ENCODE measurements around the gene GNAS. TPM values are rescaled to one million over a fixed set of nuclear protein-coding genes. Genes with fewer than 3 reads are reported as not detected.
A peak's percentile ranks its signal among the peaks of the same experiment; 100 is the strongest.

GNAS gene
- total RNA-seq, 1 donor, result 366 TPM

GRCh38 chr20:58880441-58880840, 27.9 kb downstream of the GNAS start:
- Histone ChIP-seq H3K27ac (ENCODE audit: low read depth, low read length) (no peak overlapping the region), H3K4me2 (ENCODE audit: insufficient read depth, low read length) (no peak overlapping the region), H3K4me3 (ENCODE audit: insufficient read depth, low read length) (no peak overlapping the region)

GRCh38 chr20:58880994-58881752, 28.7 kb downstream of the GNAS start:
- H3K27me3 ChIP-seq (ENCODE audit: insufficient read depth, low read length), result no peaks in the 10 kb centered on the region
- no peaks in the 10 kb centered on the region for H4K20me1 ChIP-seq (ENCODE audit: insufficient read depth, low read length)
- H3K36me3 ChIP-seq (ENCODE audit: insufficient read depth, low read length), result no peaks in the 10 kb centered on the region
- H3K4me2 ChIP-seq (ENCODE audit: insufficient read depth, low read length), result no peak overlapping the region
- H3K4me3 ChIP-seq (ENCODE audit: insufficient read depth, low read length), result no peak overlapping the region
- no peak overlapping the region for H3K27ac ChIP-seq (ENCODE audit: low read depth, low read length)
- no peak overlapping the region for H2AFZ ChIP-seq (ENCODE audit: low read length)
- TF ChIP-seq CTCF (IDR thresholded peaks at IDR 0.05; ENCODE audit: extremely low read depth, low read depth, low read length), result peak; percentile 43
- no peak for DNase-seq (ENCODE audit: insufficient read length, low spot score, missing footprints)
- H3K79me2 ChIP-seq (ENCODE audit: insufficient read depth, low read length), result no peaks in the 10 kb centered on the region
- peaks cover 9% of the 10 kb centered on the region for H3K4me1 ChIP-seq (ENCODE audit: insufficient read depth, low read length)
- no peaks in the 10 kb centered on the region for H3K9me3 ChIP-seq (ENCODE audit: low read depth, low read length)

More at GRCh38 chr20:58880441-58880840, 27.9 kb downstream of the GNAS start:
- Histone ChIP-seq H3K79me2 (ENCODE audit: insufficient read depth, low read length) (no peaks in the 10 kb centered on the region), H3K27me3 (ENCODE audit: insufficient read depth, low read length) (no peaks in the 10 kb centered on the region), H2AFZ (ENCODE audit: low read length) (no peak overlapping the region), H4K20me1 (ENCODE audit: insufficient read depth, low read length) (no peaks in the 10 kb centered on the region), H3K9me3 (ENCODE audit: low read depth, low read length) (no peaks in the 10 kb centered on the region), H3K36me3 (ENCODE audit: insufficient read depth, low read length) (no peaks in the 10 kb centered on the region), H3K4me1 (ENCODE audit: insufficient read depth, low read length) (peaks cover 15% of the 10 kb centered on the region)
- TF ChIP-seq CTCF (IDR thresholded peaks at IDR 0.05; ENCODE audit: extremely low read depth, low read depth, low read length), result no peak
- DNase-seq (ENCODE audit: insufficient read length, low spot score, missing footprints), result no peak

- Histone ChIP-seq H3K27me3 (ENCODE audit: insufficient read depth, low read length) (no peaks in the 10 kb centered on the region), H3K9me3 (ENCODE audit: low read depth, low read length) (no peaks in the 10 kb centered on the region), H3K4me1 (ENCODE audit: insufficient read depth, low read length) (peaks cover 9% of the 10 kb centered on the region), H4K20me1 (ENCODE audit: insufficient read depth, low read length) (no peaks in the 10 kb centered on the region), H3K36me3 (ENCODE audit: insufficient read depth, low read length) (no peaks in the 10 kb centered on the region), H2AFZ (ENCODE audit: low read length) (no peak overlapping the region), H3K4me2 (ENCODE audit: insufficient read depth, low read length) (peak overlapping the region; percentile 60), H3K27ac (ENCODE audit: low read depth, low read length) (no peak overlapping the region), H3K79me2 (ENCODE audit: insufficient read depth, low read length) (no peaks in the 10 kb centered on the region), H3K4me3 (ENCODE audit: insufficient read depth, low read length) (no peak overlapping the region)
- no peak for DNase-seq (ENCODE audit: insufficient read length, low spot score, missing footprints)
- TF ChIP-seq CTCF (IDR thresholded peaks at IDR 0.05; ENCODE audit: extremely low read depth, low read depth, low read length), result no peak
These were observed 30.2 kb downstream of the GNAS start for GRCh38 chr20:58882704-58883089.

- Histone ChIP-seq H3K79me2 (ENCODE audit: insufficient read depth, low read length) (no peaks in the 10 kb centered on the region), H3K4me3 (ENCODE audit: insufficient read depth, low read length) (peak overlapping the region; percentile 5), H3K36me3 (ENCODE audit: insufficient read depth, low read length) (no peaks in the 10 kb centered on the region), H2AFZ (ENCODE audit: low read length) (peak overlapping the region; percentile 12), H3K27ac (ENCODE audit: low read depth, low read length) (no peak overlapping the region), H3K9me3 (ENCODE audit: low read depth, low read length) (no peaks in the 10 kb centered on the region), H3K4me1 (ENCODE audit: insufficient read depth, low read length) (peaks cover 12% of the 10 kb centered on the region), H4K20me1 (ENCODE audit: insufficient read depth, low read length) (no peaks in the 10 kb centered on the region), H3K4me2 (ENCODE audit: insufficient read depth, low read length) (peak overlapping the region; percentile 60), H3K27me3 (ENCODE audit: insufficient read depth, low read length) (no peaks in the 10 kb centered on the region)
- DNase-seq (ENCODE audit: insufficient read length, low spot score, missing footprints), result peak; percentile 80
- no peak for TF ChIP-seq CTCF (IDR thresholded peaks at IDR 0.05; ENCODE audit: extremely low read depth, low read depth, low read length)
These were observed 30.8 kb downstream of the GNAS start for GRCh38 chr20:58883241-58883691.

All from osteoblast (primary cell).